Measurements from ENCODE around the gene SGMS2.

SGMS2 gene

DNA sequence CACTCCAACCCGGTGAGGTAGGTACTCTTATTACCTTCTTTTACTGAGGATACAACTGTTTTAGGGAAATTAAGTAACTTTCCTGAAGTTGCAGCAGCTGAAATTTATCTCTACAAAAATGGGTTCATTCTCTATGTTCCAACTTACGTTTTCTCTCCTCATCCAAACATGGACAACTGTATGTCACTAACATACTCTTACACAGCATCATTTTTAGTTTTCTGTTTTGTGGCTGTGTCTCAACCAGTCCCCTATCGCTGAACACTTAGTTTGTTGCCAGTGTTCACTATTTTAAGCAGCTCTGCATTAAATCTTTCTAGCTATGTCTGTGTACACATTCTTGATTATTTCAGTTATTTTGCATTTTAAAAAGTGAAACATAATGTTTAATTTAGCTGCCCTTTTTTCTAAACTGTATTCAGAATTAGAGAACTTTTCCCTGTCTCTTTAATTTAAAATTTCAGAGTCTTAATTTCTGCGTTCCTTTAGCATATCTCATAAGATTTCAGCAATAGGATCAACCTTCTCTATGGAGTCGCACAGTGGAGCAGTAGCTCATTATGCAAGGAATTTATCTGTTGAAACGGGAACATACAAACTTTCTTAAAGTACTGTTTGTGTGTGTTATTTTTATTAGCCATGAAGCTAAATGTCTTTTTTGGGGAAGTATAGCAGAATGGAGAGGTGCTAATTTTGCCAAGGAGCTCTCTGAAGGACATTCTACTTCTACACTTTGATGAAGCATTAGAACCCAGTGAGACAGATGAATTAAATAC is 3.8 kb downstream of the SGMS2 start:
- no peak for DNase-seq (ENCODE audit: low read depth in 2 of 2)

DNA sequence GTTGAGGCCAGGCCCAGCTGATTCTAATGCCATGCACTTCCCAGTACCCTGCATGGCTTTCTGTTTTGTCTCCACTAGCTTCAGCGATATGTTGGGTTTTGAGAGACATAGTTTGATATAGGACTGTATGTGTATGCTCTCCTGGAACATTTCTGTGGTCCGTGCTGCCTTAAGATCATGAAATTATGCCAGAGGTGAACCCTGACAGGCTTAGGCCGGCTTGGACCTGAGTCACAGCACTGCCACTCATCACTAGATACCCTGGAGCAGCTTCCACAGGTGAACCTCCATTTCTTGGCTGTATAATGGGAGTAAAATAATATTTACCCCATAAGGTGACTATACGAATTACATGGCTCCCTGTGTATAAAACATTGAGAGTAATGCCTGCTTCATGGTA is 6.4 kb downstream of the SGMS2 start:
- DNase-seq (ENCODE audit: low read depth in 2 of 2), result no peak

DNA sequence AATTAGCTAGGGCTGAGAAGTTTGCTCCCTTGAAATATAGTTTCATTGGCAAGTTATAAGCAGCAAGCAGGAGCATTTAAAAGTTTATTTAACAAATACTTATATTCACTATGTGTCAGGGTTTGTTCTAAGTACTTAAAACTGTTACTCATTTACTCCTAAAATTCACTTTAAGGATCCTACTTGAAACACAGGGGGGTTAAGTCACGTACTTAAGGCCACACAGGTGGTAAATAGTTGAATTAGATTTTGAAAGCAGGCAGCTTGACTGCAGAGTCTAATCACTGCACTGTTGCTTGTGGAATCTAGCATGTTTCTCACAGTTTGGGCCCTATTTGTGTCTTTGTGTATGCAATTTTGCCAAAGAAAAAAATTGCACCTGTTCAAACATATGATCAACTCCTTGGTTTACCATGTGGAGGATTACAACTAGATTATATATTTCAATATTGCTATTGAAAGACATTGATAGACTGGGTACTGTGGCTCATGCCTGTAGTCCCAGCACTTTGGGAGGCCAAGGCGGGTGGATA is 7.6 kb downstream of the SGMS2 start:
- DNase-seq (ENCODE audit: low read depth in 2 of 2), result no peak

DNA sequence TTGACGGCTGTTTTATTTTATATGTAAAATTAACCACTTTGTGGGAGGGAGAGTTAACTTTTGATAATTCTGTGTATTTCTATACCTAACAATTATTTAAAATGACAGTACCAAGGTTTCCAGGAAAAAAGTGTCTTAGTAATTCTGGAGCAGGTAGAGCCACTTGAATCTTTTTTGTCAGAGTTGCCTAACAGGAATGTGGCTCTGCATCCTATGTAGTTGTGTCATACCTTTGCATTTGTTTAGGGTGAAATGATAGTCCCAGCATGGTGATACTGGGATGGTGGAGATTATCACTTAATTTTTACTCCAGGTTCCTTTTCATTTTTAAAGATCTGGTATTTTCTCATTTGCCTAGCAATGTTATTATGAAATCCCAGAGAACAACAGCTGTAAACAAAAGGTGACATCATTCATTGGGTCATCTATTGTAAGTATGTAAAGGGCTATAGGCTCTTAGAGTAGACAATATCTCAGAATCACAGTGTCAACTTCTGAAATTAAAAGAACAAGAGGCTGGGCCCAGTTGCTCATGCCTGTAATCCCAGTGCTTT is 9.6 kb downstream of the SGMS2 start:
- DNase-seq (ENCODE audit: low read depth in 2 of 2), result no peak

DNA sequence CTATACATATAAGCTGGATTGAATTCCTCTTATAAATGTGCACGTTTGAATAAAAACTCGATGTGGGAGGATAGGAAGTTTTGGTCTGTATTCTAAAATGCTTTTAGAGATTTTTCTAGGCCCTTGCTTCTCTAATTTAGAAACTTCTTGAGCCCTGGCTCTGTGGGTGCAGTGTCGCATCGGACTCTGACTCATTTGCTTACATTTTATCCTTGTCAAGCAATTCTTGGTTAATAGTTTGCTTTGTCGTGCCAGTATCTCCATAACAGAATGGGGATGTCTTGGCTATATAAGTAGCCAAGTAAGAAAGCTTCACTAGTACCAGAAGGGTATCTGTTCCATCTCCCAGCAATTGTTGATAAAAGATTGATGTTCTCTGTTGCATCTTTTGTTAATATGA is 10.7 kb downstream of the SGMS2 start:
- DNase-seq (ENCODE audit: low read depth in 2 of 2), result no peak

DNA sequence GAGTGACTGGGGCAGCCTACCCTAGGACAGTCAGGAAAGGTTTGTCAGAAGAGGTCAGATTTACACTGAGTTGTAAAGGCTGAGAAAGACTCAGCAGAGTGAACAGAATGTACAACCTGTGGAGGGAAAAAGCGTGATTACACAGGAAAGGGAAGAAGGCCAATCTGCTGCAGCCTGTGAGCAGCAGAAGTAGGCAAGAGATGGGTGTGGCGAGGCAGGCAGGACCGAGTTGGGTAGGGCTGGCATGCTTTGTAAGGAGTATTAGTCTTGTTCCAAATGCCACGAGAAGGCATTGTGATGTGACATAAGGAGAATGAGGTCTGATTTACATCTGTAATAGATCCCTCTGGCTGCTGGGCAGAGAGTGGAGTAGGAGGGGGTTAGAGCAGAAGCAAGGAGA is 12.6 kb downstream of the SGMS2 start:
- no peak for DNase-seq (ENCODE audit: low read depth in 2 of 2)

DNA sequence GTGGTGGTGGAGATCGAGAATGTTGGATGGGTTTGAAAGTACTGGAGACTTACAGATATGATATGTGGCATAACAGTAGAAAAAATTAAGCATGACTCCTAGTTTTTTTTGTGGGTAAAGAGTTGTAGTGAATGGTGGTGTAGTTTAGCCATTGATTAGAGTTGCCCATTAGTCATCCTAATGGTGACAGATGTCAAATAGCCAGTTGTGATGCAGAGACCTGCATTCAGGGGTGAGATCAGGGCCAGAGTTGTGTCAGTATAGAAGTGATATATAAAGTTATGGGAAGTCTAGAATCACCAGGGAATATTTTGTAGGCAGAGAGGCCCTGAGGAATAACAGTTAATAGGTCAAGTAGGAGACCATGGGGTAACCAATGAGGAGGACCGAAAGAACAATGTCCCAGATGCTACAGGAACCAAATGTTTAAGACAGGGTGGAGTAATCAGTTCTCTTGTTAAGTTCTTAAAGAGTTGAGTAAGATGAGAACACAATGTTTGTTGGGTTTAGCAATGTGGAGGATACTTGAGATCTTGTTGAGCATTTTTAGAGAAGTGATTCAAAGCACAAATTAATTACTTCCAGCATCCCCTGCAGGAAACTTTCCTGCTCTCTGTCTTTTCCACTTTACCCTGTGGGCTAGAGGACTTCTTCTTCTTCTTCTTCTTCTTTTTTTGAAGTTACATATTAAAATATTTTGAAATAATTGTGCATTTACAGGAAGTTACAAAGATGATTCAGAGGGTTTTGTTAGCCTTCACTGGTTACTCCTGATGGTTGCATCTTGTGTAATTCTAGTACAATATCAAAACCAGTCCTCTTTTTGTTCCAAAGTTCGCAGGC is 13.3 kb downstream of the SGMS2 start:
- no peak for DNase-seq (ENCODE audit: low read depth in 2 of 2)

DNA sequence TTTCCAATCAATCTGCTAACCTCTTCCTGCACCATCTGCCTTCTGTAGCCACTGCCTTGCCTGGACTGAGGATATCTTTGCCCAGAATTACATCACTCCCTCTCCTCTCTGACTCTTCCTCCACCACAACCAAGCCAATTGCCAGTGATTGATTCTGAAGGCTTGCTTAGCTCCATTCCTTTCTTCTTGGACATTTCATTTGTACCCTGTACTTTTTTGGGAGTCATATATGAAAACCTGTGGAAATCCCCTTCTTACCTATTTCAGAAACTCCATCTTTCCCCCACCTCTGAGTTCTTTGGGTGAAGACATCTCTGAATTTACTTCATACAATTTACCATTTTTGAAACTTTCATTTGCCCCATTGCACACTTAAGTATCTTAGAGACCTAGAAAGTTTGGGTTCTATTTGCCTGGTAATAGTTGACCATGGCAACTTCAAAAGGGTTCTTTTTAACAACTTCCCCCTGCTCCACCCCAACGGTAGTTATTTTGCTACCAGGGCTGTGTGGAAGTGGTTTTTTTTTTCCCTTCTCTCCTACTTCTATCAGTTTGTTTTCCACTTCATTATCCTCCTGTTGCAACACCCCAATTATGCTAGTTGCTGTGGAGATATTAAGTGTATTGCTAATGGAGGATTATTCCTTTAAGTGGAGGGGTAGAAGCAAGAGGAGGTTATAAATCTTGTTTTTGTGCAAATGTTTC is 14.3 kb downstream of the SGMS2 start:
- no peak for DNase-seq (ENCODE audit: low read depth in 2 of 2)

DNA sequence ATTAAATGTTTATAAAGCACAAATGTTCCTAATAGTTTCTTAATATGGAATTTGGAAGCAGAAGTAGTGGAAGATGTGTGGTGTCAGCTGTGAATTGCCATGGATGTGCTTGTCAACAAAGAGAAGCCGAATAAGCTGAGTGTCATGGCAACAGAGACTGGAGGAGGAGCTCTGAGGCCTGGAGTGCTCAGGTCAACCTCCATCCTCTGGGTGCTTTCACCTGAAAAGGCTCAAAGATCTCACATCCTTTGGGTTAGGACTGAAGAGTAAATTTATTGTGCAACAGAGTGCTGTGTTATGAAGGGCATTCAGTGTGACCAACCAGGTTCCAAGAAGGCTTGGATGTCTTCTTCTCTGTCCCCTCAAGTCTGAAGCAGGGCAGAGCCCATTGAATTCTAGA is 18.7 kb downstream of the SGMS2 start:
- DNase-seq (ENCODE audit: low read depth in 2 of 2), result no peak

DNA sequence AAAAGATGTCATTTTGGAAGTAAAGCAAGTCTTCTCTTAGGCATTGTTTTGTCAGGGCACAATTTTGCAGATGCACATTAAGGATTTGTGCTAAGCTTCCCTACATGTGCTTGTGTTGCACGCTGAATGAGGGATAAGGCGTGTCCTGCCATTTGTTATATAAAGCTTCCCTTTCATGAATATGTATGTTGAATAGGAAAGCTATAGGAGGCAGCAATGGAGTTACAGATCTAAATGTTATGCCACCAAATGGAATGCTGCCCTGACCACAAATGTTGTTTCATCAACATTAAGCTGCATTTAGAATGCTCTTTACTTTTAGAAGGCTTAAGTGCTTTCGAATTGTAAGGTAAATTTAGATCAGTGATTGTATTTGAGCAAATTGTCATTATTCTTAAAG is 20.9 kb downstream of the SGMS2 start:
- DNase-seq (ENCODE audit: low read depth in 2 of 2), result no peak

DNA sequence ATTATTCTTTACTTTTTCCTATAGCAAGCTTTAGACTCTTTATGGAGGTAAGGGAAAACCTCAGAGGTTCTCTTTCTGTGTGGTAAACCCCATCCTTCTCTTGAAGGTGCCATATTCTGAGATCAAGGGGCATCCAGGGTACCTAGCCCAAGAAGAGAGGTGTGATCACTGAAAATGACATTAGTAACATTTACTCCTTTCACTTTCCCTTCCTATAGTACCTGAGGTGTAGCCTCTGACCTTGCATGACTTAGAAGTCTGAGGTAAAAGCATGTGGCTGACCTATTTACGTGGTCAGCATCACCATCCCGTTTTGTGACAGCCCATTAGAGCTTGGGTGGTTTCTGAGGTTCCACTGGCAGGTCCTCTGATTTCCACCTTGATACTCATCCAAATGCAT is 25.7 kb downstream of the SGMS2 start:
- DNase-seq (ENCODE audit: low read depth in 2 of 2), result no peak

DNA sequence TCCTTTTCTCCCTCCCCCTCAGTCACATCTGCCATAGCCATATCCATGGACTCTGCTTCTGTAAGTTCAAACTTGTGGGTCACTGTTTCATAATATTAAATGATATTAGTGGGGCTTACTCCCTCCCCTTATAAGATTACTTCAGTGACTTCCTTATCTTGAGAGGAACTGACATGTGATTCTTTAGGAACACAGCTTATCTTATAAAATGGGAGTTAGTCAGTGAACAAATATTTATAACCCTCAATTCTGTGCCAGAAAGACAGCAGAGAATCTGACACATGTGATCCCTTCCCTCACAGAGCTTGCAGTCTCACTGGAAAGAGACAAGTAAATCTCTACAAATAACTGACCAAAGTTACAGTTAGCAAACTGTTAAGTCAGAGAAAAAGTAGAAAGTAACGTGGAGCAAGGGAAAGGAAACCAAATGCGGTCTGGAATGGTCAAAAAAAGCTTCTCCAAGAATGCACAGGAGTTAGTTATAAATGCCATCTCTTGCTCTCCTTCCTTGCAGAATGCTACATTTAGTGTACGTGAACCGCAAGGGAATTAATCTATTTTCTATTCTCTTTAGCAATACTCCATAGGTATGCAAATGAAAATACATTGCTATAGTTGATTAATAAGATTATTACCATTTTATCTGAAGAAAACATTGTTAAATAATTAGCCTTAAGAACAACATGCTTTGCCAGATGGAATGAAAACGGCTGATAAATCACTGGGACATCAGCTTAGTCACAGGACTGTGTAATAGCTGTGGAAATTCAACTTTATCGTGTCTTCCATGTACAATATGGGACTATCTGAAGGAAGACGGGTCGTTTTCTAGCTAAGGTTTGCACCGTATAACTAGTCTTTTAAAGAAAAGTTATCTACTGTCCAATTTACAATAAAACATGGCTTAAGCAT is 29.0 kb downstream of the SGMS2 start:
- no peak for DNase-seq (ENCODE audit: low read depth in 2 of 2)

DNA sequence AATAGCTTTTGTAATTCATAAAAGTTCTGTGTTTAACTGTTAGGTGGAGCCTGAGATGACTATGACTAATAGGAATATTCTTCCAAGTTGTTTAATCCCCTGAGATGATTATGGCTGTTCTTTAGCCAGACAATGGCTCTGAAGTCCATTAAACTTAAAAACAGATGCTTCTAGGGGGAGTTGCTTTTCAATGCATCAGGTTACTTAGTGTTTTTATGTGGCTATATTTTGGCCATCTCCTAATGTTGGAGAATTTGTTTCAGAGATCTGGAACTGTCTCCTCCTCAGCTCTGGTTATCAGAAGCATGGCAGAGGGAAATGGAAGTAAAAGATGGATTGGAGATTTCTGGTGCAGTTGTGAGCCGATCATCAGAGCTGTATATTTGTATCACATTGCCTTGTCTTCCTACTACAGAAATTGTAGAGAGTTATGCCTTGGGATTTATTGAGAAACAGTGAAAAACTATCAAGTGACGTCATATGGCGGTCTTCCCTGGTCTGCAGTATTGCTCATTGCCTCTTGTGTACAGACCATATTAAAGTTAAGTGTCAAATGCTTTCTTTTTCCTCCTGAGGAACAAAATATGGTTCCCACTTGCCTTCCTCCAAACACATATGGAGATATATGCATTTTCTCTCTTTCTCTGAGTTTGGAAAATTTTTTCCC is 29.8 kb downstream of the SGMS2 start:
- no peak for DNase-seq (ENCODE audit: low read depth in 2 of 2)

DNA sequence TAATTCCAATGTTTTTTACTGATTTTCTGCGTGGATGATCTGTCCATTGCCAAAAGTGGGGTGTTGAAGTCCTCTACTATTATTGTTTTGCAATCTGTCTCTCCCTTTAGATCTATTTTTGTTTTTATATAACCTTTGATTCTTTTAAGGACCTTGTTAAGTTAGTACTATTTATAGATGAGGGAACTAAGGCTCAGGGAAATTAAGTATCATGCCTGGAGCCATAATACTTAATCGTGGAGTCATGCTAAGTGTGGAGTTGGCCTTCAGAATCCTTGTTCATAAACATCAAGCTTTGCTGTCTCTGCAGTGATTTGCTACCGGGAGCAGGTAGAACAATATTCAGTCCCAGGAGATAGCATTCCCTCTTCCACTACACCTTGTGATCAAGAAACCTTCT is 31.0 kb downstream of the SGMS2 start:
- no peak for DNase-seq (ENCODE audit: low read depth in 2 of 2)

DNA sequence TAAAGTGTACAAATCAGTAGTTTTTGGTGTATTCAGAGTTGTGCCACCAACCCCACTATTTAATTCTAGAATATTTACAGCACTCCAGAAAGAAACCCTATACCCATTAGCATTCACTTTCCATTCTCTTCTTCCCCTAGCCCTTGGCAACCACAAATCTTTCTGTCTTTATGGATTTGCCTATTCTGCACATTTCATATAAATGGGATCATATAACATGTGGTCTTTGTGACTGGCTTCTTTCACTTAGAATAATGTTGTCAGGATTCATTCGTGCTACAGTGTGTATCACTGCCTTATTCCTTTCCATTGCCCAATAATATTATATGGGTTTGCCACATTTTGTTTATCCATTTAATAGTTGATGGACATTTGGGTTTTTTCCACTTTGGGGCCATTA is 32.2 kb downstream of the SGMS2 start:
- no peak for DNase-seq (ENCODE audit: low read depth in 2 of 2)

DNA sequence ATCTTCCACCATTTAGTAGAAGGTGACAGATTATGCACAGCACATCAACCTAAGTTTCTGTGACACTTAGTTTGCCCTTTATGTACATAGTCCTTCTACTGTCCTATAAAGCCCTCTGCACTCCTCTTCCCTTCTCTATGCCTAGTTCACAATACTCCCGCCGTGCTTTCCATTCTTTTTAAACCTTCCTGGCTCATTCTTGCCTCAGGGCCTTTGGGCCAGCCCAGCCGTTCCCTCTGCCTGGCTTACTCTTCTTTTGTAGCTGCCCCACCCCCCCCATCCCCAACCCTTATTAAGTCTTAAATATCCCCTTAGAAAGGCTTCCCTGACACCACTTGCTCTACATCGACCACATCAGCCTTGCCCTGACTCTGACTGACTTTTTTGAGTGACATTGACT is 33.0 kb downstream of the SGMS2 start:
- DNase-seq (ENCODE audit: low read depth in 2 of 2), result no peak

DNA sequence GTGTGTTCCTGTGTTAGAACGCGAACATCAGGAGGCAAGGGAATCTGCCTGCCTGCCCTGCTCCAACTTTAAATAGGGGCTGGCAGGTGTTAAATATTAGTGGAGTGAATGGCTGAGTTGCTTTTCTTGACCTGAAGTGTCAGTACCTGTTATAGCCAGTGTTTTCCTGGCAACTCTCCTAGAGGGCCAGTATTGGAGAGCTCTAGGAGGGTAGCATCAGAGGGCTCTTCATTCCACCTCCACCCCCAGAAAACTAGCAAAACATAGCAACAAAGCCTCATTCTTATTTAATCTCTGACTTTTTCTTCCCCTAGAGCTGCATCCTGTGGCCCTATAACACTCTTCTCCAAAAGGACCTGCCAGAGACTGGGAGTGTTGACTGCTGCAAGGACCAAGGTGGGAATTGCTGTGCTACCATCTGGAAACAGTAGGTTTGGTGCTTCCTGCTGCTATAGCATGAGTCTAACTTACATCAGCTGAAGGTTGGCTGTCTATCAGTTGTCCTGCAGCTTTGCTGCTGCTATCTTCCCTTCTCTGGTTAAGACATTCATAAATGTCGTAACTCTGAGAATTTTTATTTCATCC is 33.5 kb downstream of the SGMS2 start:
- DNase-seq (ENCODE audit: low read depth in 2 of 2), result no peak

DNA sequence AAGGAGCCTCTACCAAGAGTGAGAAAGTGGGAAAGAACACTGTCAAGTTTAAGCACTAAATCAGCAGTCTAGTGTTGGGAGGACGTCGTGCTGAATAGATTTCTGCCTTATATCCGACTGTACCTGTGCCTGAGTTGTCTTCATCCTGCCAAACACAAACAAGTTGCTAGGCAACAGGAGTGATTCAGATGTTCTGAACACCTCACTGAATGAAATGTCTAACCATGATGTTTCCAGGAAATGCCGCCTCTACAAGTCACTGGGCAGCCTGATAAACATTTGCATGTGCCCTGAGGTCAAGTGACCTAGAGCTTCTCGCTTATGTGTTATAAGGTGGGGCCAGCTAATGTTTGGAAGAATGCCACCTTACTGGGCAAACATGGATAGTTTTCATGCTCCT is 37.9 kb downstream of the SGMS2 start:
- no peak for DNase-seq (ENCODE audit: low read depth in 2 of 2)

DNA sequence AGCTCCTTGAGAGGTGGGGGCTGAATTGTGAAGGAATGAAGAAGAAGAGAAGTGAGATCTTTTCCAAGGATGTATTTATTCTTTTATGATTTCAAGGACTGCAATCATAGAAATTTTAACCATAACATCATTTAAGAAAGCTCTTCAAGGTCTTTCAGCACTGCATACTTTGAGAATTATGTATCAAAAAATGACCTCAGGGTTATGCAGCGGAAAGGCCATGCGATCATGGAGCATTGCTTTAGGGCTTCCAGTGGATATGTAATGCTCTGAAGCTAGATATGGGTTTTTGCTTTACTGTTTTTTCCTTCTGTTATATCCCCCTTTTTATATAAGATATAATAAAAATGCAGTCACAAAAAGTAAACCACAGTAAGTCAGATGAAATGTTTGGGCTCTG is 38.7 kb downstream of the SGMS2 start:
- no peak for DNase-seq (ENCODE audit: low read depth in 2 of 2)

DNA sequence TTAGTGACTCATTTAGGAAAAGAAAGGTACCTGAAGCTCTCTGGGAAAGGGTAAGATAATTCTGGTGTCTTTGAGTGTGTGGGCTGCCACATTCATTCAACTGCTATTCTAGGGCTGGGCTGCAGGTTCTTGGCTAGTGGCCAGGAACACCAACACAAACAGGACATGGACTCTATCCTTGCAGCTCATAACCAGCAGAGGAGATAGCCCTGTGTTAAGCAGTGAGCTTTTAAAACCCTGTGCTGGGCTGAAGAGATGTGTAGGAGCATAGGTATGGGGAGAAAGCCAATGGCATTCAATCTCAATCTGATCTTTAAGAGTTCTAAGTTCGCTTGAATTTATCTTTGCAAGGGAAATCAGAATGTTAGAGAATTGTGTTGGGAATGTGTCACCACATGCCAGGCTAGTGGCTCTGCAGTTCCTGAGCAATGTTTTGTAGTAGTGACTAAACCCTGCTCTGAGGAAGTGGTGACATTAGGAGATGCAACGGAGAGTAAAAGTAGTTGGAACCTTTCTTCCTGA is 39.2 kb downstream of the SGMS2 start:
- peak in 1 of 2 donors; percentile 10 for DNase-seq (ENCODE audit: low read depth in 2 of 2)
